GM19240 (cell line): Measurements from ENCODE around the gene C2orf68.
"Not testable (repeated sequence)": the region's sequence is repeated elsewhere in the genome, so short reads cannot be mapped to it uniquely, and the experiment has no call there.

Experiments
- DNase-seq: peaks from one replicate; pipeline ENCODE4 v3.0.0; 2011; ENCODE audit warnings: low spot score; ENCODE audit not compliant: insufficient read length

Gene C2orf68

DNA sequence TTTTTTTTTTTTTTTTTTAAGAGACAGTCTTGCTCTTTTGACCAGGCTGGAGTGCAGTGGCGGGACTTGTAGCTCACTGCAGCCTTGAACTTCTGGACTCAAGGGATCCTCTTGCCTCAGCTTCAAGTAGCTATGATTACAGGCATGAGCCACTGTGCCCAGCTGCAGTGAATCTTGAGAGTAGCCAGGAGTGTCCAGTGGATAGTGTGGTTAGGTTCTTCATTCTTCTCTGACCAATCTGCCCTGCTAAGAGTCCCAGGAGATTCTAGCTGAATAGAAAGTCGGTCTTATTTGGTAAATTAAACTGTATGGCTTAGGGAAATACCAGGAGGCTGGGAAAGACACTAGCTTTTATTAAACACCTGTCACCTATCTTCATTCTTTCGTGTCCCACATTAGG, 19.4 kb upstream of the C2orf68 start:
- DNase-seq: no peak

DNA sequence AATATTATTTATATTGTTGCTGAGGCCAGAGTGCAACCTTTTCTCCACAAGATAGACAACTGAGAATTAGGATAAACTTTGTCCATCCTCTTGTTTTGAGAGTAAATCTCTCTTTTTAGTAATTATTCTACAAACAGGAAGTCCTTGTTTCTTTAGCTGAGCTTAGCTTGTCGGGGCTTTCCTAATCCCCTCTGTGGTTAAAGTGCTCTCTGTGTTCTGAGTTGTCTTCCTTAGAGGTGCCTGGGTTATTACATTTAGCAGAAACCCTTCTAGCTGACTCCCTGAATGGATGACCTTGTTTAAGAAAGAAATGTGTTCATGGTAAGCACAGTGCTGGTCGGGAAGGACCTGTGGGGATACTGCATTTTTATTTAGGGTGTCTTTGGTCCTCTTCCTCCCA, 16.8 kb upstream of the C2orf68 start:
- no peak for DNase-seq

DNA sequence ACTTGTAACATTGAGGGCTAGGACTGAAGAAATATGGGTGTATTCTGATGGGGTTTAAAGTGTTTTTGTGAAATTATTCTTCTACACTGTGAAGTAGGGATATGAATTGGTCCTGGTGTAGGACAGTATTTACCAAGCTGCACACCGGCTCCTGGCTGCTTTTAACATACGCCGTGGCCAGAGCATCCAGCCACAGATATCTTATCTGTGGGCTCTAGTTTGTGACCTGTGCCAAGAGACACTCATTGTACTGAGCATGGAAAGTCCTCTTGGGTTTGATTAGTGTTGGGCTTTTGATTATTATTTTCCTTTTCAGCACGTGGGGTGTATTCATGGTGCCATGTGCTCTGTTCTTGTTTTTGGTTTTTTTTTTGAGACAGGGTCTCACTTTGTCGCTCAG, 12.1 kb upstream of the C2orf68 start:
- DNase-seq: no peak

DNA sequence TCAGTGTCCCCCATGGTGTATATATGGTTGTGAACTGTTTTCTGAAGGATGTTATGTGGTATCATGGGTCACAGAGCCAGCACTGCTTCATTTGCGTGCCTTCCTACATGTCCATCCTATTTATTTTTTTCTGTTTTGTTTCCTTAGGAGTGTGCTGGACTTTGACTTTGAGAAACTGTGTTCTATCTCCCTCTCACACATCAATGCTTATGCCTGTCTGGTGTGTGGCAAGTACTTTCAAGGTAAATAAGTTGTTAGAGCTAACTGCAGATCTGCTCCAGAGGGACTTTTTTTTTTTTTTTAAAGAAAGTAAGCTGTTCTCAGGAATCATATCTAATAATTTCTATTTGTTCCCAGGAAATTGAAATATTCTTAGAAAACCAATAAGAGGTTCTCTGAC, 9.5 kb upstream of the C2orf68 start:
- no peak for DNase-seq

DNA sequence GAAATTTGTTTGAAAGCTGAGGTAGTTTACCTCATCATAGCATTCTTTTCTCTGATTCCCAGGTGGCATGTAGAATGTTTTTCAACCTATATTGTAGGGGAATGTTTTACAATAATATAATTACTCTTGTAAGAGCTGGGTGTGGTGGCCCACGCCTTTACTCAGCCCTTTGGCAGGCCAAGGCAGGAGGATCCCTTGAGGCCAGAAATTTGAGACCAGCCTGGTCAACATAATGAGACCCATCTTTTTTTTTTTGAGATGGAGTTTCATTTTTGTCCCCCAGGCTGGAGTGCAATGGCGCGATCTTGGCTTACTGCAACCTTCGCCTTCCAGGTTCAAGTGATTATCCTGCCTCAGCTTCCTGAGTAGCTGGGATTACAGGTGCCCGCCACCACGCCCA, 7.8 kb upstream of the C2orf68 start:
- no peak for DNase-seq

DNA sequence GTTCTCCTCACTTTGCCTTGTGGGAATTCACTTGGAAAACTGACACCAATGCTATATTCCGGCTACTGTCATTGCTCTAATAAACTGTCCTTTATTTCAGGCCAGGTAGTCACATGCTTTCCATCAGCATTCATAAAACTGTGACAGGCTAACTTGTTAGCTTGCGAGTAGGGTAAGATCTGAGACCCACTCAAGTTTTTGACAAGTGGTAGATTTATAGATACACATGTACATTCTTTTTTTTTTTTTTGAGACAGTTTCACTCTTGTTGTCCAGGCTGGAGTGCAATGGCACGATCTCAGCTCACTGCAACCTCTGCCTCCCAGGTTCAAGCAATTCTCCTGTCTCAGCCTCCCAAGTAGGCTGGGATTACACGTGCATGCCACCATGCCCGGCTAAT, 5.9 kb upstream of the C2orf68 start:
- not testable (repeated sequence) for DNase-seq

DNA sequence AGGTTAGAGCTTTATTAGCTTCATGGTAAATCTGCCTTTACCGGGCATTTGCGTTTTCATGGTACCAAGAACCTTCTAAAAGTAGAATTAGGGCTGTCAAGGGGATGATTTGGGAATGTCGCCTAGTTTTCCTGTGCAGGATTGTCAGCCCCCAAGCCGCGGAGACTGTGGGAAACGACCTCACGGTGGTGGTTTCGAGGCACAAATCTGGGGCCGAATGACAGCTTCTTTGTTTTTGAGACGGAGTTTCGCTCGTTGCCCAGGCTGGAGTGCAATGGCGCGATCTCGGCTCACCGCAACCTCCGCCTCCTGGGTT, 3.5 kb upstream of the C2orf68 start:
- DNase-seq: no peak

DNA sequence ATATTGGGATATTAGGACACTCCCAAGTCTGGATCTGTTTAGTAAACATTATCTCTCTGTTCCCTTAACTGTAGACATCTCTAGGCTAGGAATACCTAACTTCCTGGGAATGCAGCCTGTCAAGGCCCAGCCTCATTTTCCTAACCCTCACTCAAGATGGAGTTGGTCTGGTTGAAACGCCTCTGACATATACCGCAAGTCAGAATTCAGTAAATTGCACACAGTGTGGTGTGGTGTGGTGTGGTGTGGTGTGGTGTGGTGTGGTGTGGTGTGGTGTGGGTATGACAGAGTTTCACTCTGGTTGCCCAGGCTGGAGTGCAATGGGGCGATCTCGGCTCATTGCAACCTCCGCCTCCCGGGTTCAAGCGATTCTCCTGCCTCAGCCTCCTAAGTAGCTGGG, 2.9 kb upstream of the C2orf68 start:
- DNase-seq: not testable (repeated sequence)

DNA sequence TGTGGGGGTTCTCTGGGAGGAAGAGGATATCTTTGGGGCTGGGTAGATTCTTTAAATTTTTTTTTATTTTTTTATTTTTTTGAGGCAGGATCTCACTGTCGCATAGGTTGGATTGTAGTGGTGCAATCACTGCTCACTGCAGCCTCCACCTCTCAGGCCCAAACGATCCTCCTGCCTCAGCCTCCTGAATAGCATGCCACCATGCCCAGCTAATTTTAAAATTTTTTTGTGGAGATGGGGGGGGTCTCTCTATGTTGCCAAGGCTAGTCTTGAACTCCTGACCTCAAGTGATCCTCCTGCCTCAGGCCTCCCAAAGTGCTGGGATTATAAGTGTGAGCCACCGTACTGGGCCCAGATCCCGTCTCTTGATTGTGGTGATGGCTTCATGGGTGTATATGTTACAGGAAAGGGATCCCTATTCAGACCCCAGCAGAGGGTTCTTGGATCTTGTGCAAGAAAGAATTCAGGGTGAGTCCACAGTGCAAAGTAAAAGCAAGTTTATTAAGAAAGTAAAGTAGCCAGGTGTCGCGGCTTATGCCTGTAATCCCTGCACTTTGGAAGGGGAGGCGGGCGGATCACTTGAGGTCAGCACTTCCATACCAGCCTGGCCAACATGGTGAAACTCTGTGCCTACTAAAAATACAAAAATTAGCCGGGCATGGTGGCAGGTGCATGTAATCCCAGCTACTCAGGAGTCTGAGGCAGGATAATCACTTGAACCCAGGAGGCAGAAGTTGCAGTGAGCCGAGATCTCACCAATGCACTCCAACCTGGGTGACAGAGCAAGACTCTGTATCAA, 2.0 kb upstream of the C2orf68 start:
- DNase-seq: no peak

DNA sequence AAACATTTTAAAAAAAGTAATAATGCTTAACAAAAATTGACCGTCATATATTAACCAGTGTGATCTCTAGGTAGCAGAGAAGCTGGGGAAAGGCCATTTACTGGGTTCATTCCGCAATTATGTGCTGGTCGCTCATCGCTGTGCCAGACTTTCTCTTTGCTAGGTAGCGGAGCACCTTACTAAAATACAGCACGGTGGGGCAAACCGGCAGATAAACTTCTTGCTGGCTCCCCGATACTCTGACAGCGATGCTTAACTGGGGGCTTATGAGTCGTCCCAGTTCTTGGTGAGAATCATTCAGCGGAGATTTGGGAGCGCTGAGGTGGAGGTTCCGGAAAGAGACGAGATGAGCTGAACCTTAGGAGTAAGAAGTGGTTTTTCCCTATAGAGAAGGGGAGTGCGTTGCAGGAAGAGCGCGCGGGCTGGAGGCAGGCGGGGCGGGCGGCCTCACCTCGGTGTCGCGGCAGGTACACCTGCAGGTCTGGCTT, 605 bp downstream of the C2orf68 start:
- no peak for DNase-seq

DNA sequence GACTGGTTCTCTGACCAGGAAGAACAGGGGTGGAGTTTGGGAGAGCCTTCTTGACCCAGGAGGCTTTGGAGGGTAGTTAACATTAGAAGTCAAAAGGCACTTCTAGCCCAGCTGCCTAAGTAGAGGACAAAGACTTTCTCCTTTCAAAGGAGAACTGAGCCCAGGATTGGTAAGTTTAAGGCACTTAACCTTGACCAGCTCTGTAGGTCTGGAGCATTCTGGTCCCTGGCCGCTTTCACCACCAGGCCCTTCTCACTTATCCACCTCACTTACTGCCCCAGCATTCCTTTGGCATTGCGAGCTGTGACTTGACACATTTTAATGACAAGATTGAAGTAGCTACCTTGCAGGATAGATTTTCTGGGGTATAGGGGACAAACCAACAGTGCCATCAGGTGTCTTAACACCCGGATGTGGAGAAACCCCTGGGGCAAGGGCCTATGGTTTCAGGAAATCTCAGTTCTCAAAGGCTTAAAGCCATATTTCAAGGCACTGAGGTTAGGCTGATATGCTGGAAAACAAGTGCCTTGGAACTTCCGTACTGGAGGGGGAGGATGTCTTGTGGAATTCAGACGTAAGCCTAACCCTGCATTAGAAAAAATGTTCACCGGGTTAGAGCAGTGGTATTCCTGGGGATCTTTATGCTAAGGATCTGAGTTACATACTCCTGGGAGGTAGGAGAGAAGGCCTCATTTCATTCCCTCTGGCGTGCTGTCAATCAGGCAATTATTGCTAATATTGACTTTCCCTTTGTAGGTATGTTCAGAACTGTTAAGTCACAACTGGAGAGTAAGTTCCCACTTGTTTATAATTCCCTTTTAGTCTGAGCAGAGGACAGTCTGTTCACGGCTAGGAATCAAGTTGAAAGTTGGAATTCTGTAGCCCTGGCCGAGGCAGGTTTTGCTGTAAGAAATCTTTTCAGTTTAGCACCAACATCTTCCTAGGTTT, 4.3 kb downstream of the C2orf68 start:
- no peak for DNase-seq

DNA sequence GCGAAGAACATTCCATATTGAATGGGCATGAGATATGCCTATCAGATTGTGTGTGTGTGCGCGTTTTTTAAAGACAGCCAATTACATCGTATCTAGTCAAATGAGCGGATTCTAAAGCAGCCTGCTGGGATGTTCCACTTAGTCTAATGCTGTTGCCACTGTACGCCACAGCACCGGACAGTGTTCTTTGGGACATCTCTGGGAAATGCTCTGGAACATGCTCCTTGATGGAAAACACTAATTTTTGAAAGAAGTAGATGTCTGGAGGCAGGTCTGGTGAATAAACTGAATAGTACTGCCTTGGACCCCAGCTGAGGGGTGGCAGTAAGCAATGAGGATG, 5.8 kb downstream of the C2orf68 start:
- DNase-seq: no peak

DNA sequence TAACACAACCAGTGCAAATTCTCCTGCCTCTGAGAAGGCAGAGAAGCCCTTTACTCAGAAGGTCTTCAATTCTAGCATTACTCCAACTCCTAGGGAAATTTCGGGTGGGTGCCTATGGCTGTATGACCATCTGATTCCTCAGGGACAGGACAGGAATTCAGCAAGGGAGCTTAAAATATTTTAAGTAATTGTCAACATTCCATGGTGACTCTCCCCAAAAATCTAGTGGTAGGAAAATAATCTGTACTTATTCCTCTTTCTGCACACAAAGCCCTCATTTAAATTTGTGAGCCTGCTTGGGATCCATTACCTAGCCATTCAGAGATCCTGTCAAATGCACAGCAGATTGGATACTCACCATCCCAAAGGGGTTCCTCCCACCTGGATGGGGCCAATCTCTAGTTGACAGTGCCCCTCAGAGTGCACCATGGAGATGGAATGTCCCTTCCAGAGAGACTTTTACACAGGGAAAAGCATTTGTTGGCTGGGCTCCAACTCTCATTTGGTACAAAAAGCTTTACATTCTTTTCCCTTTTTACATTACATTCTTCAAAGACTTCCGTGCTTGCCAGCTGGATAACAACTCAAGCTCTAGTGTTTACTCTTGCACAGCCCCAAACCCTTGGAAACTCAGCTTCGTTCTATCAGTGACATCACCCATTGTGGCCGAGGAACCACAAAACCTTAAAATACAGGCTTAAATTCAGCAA, 6.3 kb downstream of the C2orf68 start:
- DNase-seq: no peak

DNA sequence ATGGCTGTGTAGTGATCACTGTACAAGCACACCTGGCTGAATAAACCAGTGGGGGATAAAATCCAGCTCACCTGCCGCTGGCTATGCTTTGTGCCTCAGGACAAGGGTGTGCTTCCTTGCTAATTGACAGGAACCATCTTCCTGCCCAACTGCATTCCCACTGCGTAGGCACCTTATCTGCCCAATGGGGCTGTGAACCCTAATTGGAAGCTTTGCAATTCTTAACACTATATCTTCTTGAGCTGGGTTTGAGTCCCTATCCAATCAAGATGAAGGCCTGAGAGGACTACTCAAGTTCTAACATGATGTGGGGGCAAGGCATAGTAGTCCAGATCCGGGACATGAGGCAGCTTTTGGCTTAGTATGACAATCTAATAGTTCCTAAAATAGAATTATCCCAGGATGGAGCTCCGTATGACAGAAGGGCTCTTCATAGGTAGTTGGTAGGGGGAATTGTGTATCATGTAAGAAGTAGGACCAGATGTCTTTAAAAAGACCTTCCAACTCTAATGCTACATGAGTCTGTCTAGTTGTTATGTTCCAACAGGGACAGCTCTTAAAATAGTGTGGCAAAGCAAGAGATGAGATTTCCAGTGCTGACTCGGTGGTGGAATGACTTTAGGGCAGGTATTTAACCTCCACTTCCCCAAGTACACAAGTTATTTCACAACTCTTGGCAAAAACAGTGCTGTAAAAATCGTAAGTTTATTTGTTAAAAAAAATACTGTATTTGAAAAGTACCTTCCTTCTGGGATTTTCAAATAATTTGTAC, 7.1 kb downstream of the C2orf68 start:
- DNase-seq: no peak

DNA sequence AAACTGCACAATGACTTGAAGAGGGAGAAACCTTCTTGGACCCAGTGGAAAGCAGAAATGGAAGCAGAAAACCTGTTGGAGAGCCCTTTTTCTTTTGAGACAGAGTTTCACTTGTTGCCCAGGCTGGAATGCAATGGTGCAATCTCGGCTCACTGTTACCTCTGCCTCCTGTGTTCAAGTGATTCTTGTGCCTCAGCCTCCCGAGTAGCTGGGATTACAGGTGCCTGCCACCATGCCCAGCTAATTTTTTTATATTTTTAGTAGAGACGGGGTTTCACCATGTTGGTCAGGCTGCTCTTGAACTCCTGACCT, 7.8 kb downstream of the C2orf68 start:
- not testable (repeated sequence) for DNase-seq

DNA sequence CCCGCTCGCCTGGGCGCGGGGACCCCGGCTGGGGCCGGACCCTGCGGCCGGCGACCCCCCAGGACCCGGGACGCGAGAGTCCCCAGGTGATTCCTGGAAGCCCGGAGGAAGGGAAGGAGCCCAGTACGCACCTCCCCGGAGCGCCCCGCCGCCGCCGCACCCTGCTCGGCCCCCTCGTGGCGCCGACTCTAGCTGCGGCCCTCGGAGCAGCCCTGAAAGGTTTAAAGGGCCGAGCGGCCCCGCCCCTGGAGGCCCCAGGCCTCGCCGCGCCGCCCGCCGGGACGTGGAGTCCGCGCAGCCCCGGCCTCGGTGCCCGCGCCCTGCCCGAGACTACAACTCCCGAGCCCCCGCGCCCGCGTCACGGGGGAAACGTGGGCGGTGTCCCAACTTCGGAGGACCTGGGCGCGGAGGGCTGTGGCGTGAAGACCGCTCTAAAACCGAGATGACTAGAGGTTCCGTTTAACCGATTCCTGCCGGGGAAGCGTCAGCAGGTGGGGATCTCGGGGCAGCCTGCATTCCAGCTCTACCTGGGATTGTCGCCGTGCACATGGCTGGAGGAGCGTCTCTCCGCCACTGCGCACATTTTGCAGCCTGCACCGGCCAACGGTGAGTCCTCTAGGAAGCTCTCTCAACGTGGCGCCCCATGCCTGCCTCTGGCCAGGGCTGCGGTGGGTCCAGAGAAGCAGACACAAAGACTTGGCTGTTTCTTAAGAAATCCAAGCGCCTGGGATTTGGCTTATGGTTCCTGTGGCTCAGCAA, 9.2 kb downstream of the C2orf68 start, which contains the start of gene TMEM150A:
Gene TMEM150A (minus strand): TSS at position 223 of the 759 bp plus-strand sequence. CDS start 750 bp downstream, outside the sequence.
- peak; percentile 68 for DNase-seq

DNA sequence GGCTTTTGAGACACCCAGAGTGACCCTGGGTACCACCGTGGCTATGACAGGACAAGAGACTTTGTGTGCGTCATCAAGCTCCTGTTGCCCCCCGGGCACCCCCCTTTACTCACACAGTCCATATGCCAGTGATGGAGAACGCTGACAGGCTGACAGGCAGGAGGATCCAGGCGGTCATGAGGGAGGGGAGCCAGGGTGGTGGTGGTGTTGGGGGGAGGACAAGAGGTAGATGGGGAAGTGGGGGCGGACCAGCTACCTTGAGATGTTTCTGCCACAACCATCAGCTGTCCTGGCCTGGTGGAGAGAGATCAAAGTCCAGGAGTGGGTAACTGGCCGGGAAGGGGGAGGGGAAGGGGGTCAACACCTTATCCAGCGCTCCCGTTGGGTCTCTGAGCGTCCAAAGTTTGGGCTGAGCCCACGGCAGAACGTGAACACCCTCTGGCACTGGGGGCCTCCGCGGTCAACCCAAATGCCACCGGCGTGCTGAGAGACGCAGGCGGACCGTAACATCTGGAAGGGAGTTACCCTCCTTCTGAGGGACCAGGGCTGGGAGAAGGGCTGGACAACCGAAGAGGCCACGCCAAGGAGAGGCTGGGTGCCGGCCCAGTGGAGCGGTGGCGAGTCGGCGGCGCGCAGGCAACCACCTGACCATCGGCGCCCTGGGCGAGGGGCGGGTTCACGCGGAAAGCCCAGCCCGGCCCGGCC, 9.9 kb downstream of the C2orf68 start:
- DNase-seq: no peak

DNA sequence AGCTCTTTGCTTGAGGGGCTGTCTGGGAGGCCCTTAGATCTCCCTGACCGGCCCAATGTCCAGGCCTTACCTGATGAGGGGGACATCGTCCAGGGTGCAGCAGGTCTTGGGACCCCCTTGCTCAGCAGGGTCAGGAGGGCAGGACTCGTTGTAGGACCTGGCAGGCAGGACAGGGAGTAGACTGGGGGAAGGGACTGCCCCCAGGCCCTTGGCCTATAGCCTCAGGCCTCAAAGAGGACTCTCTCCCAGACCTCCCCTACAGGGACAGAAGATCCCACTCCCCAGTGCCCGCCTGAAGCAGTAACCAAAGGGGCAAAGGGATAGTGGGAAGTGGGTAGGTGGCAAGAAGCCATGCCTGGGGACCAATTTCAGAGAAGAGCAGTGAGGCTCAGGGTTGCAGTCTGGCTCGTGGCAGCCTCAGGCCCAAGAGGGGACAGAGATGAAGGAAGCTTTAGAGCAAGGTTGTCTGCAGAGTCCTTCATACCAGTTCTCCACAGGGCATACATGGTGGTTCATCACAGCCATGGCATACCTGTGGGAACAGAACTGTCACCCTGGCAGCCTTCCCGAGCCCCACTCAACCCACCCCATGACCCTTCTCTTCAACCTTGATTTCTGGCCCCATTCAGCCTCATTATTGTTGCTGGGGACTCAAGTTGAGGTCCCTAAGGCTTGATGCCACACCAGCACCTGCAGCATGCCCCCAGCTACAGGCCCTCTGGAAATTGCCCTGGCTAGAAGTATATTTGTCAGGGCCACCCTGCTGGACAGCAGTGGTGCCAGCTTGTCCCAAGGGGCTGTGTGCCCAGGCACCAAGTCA, 10.7 kb downstream of the C2orf68 start:
- no peak for DNase-seq

DNA sequence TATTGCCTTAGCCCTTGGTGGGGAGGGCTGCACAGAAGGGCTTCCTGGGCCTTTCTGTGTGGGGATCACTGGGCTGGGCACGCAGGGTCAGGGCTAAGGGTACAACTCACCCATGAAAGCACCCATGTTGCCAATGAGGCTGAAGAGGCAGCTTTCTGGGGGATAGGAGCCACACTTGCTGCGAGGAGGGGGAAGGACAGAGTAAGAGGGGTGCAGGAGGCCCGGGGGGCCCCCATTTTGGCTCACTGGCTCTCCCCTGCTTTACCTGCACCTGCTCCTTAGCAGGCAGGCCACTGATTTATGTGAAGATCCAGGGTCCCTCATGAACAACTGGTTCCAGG, 11.7 kb downstream of the C2orf68 start:
- DNase-seq: no peak
